HG03135 (cell line): ENCODE results near the gene KRTAP10-7.
"Not testable (repeated sequence)": the region's sequence is repeated elsewhere in the genome, so short reads cannot be mapped to it uniquely, and the experiment has no call there.

Experiments used
- ATAC-seq: cut with Tn5 transposase; IDR thresholded peaks from one replicate; pipeline ENCODE4 v1.9.1; 2021; ENCODE audit warnings: mild to moderate bottlenecking, moderate library complexity; ENCODE audit not compliant: unreplicated experiment

KRTAP10-7 gene

GRCh38 chr21:44628707-44629391 is 28.5 kb downstream of the KRTAP10-7 start:
- ATAC-seq = no peak

- no peak for ATAC-seq
Measured at GRCh38 chr21:44630440-44630839, 30.0 kb downstream of the KRTAP10-7 start.

- no peak for ATAC-seq
Measured at GRCh38 chr21:44632067-44632466, 31.7 kb downstream of the KRTAP10-7 start.

GRCh38 chr21:44636209-44637017 is 36.0 kb downstream of the KRTAP10-7 start:
- ATAC-seq = no peak

GRCh38 chr21:44637018-44637850 is 36.8 kb downstream of the KRTAP10-7 start, which contains the start of gene KRTAP10-10:
TSS of gene KRTAP10-10 (plus strand) at chr21:44637356. CDS start at chr21:44637418, 62 bp downstream.
- no peak for ATAC-seq

- not testable (repeated sequence) for ATAC-seq
Measured at GRCh38 chr21:44637851-44638348, 37.5 kb downstream of the KRTAP10-7 start.

GRCh38 chr21:44638506-44639330 is 38.3 kb downstream of the KRTAP10-7 start:
- ATAC-seq = not testable (repeated sequence)

GRCh38 chr21:44639331-44639655 is 38.9 kb downstream of the KRTAP10-7 start:
- ATAC-seq = no peak

- no peak for ATAC-seq
Measured at GRCh38 chr21:44640761-44641160, 40.4 kb downstream of the KRTAP10-7 start.

GRCh38 chr21:44643741-44644310 is 43.4 kb downstream of the KRTAP10-7 start:
- no peak for ATAC-seq

GRCh38 chr21:44644878-44645277 is 44.5 kb downstream of the KRTAP10-7 start:
- no peak for ATAC-seq

- not testable (repeated sequence) for ATAC-seq
Measured at GRCh38 chr21:44646366-44647221, 46.2 kb downstream of the KRTAP10-7 start, which contains the start of gene KRTAP10-11. TSS of gene KRTAP10-11 (plus strand) at chr21:44646414. CDS start at chr21:44646459, 45 bp downstream.

- no peak for ATAC-seq
Measured at GRCh38 chr21:44647222-44647552, 46.8 kb downstream of the KRTAP10-7 start.

GRCh38 chr21:44648557-44649311 is 48.3 kb downstream of the KRTAP10-7 start:
- ATAC-seq = no peak

GRCh38 chr21:44649521-44650100 is 49.2 kb downstream of the KRTAP10-7 start:
- no peak for ATAC-seq

GRCh38 chr21:44650265-44650972 is 50.0 kb downstream of the KRTAP10-7 start:
- no peak for ATAC-seq

- no peak for ATAC-seq
Measured at GRCh38 chr21:44650973-44651675, 50.7 kb downstream of the KRTAP10-7 start.
